ENCODE results near the gene ZSCAN30.

GRCh38 chr18:35268821-35269220, 21.2 kb downstream of the ZSCAN30 start:
- TF ChIP-seq CTCF (IDR thresholded peaks at IDR 0.05) (no peak), POLR2A (IDR thresholded peaks at IDR 0.05) (no peak)

All from breast epithelium (tissue), 3 donors.